T-helper 1 cell treated with Interleukin-12 subunit alpha and Interleukin-12 subunit beta and Interleukin-4 antibody, amounts not matched to agents 30 ng/mL and 1 ng/mL, for 36 hours (primary cell): ENCODE measurements around the gene TNFRSF1B. TPM values are rescaled to one million over a fixed set of nuclear protein-coding genes. Genes with fewer than 3 reads are reported as not detected.

Experiments used
- intact Hi-C: fragments of 100-400 bp; cut with micrococcal nuclease; formaldehyde crosslinking; loops from one replicate; pipeline ENCODE4 v1.15.1; 2024
- total RNA-seq: library from RNA; stranded (reverse); gene quantifications from 2 replicates; pipeline ENCODE4 v1.2.3, GENCODE V29; 2022

TNFRSF1B gene
- total RNA-seq, 1 donor from 2014 or later, result 300 TPM

DNA sequence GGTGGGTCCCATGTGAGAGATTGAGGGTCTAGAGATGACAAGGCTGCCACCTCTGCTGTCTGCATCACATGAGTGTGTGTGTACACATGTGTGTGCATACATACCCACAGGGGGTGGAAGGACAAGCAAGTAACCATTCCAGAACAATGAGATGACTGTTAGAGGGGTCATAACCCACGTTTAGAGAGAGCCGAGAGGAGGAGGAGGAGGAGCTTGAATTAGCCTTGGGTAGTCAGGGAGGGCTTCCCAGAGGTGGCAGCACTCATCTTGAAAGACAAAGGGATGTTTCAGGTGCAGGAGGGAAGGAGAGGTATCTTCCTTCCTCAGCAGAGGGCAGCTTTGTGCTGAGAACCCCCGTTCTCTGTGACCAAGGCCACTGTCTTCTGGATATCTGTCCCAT is 21.3 kb downstream of the TNFRSF1B start:
- intact Hi-C loops, result no loop called here

GRCh38 chr1:12188657-12189327 is 22.0 kb downstream of the TNFRSF1B start:
- intact Hi-C loops, result no loop called here

- intact Hi-C loops, result no loop called here
Observed at GRCh38 chr1:12189328-12189682, 22.5 kb downstream of the TNFRSF1B start.

- intact Hi-C loops, result no loop called here
Observed at GRCh38 chr1:12191242-12192032, 24.6 kb downstream of the TNFRSF1B start.

- intact Hi-C loops, result no loop called here
Observed at GRCh38 chr1:12194666-12195216, 27.9 kb downstream of the TNFRSF1B start.

GRCh38 chr1:12195416-12195815 is 28.6 kb downstream of the TNFRSF1B start:
- intact Hi-C loops, result no loop called here

GRCh38 chr1:12196641-12197482 is 30.1 kb downstream of the TNFRSF1B start:
- intact Hi-C loops, result no loop called here

GRCh38 chr1:12197483-12197880 is 30.7 kb downstream of the TNFRSF1B start:
- intact Hi-C loops, result no loop called here

DNA sequence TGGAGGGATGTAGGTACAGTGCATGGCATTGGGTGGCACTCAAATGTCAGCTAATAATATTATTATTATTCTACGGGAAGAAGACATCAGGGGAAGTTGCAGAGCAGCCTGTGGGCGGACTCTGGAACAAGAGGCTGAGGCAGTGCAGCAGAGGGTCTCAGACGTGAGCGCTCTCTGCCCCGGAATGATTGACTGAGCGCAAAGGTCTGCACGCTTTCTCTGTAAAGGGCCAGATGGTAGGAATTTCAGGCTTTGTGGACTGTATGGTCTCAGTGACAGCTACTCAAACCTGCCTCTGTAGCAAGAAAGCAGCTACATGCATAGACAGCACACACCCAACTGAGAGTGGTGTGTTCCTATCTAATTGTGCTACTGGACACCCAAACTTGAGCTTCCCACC is 33.4 kb downstream of the TNFRSF1B start:
- intact Hi-C loops, result no loop called here

- intact Hi-C loops, result no loop called here
Observed at GRCh38 chr1:12201352-12202189, 34.8 kb downstream of the TNFRSF1B start.

- intact Hi-C loops, result no loop called here
Observed at GRCh38 chr1:12202190-12202497, 35.4 kb downstream of the TNFRSF1B start.

DNA sequence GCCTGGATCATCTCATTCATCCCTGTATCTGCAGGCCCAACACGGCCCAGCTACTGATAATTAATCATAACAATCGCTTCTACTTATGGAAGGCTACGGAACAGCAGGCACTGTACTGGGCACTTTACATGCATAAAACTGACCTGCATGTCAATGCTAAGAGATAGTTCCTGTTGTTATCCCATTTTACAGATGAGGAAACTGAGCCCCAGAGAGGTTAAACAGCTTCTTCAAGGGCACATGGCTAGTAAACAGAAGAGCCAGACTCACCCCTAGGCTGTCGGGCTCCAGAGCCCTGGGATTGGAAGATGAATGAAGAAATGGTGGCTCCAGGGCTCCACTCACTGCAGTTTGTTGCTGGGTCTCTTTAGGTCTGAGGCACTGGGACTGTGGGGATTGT is 35.8 kb downstream of the TNFRSF1B start:
- intact Hi-C loops, result no loop called here

DNA sequence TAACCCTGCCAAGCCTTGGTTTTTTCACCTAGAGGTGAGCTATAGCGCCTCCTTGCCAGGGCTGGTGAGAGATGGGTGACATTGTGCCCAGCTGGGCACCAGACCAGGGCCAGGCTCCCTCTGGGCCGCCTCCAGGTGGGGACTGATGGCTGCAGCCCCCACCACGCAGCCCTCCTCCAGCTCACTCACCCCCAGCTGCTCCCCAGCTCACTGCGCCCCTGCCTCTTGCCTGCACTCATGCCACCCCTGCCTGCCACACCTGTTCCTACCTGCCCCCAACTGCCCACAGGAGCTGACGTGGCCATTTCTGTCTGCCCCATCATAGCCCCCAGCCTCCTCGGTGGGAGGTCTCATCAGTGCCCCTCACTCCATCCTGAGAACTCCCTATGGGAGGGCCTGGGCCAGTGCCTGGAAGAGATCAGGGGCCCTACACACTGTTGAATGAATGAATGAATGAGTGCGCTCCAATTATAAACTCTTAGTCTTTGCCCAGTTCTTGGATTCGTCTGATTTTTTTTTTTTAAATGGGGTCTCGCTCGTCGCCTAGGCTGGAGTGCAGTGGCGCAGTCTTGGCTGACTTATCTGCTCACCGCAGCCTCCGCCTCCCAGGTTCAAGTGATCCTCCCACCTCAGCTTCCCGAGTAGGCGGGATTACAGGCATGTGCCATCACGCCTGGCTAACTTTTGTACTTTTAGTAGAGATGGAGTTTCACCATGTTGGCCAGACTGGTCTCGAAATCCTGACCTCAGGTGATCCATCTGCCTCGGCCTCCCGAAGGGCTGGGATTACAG is 36.6 kb downstream of the TNFRSF1B start:
- intact Hi-C loops, result no loop called here

- intact Hi-C loops, result no loop called here
Observed at GRCh38 chr1:12204140-12204539, 37.3 kb downstream of the TNFRSF1B start.

DNA sequence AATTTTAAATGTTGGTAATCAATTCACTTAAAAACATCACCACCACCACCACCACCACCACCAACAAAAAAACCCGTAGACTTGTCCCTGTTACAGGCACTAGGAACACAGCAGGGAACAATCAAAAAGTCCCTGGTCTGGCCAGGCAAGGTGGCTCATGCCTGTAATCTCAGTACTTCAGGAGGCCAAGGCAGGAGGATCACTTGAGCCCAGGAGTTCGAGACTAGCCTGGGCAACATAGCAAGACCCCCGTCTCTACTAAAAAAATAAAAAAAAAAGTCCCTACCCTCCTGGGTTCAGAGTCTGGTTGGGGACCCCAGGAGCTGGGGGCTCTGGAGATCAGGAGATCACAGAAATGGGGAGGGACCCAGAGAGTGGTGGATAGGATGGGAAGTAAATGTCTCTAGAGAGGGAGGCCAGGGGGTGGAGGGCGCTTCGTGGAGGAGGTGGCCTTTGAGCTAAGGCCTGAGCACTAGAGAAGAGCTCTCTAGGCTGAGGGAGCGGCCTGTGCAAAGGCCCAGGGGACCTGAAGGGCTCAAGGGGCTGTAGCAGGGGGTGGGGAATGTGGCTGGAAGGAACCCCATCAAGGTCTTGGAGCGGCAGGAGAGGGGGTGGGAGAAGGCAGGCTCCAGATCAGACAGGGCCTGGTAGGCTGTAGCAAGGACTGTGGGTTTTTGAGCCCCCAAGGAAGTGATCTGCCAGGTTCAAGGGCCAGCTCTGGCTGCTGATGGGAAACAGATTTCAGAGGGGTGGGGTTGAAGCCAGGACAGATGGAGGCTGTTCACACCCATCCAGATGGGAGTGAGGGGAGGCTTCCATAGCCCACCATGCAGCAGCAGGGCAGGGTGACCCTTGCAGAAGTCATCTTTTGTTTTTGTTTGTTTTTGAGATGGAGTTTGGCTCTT is 38.2 kb downstream of the TNFRSF1B start:
- intact Hi-C loops, result no loop called here

DNA sequence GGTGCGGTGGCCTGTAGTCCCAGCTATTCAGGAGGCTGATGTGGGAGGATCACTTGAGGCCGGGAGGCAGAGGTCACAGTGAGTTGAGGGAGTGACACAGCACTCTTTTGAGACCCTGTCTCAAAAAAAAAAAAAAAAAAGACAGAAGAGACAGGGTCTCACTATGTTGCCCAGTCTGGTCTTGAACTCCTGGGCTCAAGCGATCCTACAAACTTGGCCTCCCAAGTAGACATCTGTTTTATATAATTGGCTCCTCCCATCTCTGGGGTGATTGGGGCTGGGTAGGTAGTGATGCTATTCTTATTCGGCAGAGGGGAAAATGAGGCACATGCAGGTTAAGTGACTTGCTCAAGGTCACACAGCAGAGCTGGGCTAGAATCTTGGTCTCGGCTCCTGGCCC is 39.4 kb downstream of the TNFRSF1B start:
- intact Hi-C loops, result no loop called here

DNA sequence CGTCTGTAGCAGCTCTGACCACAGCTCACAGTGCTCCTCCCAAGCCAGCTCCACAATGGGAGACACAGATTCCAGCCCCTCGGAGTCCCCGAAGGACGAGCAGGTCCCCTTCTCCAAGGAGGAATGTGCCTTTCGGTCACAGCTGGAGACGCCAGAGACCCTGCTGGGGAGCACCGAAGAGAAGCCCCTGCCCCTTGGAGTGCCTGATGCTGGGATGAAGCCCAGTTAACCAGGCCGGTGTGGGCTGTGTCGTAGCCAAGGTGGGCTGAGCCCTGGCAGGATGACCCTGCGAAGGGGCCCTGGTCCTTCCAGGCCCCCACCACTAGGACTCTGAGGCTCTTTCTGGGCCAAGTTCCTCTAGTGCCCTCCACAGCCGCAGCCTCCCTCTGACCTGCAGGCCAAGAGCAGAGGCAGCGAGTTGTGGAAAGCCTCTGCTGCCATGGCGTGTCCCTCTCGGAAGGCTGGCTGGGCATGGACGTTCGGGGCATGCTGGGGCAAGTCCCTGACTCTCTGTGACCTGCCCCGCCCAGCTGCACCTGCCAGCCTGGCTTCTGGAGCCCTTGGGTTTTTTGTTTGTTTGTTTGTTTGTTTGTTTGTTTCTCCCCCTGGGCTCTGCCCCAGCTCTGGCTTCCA is 40.1 kb downstream of the TNFRSF1B start:
- intact Hi-C loops, result no loop called here

DNA sequence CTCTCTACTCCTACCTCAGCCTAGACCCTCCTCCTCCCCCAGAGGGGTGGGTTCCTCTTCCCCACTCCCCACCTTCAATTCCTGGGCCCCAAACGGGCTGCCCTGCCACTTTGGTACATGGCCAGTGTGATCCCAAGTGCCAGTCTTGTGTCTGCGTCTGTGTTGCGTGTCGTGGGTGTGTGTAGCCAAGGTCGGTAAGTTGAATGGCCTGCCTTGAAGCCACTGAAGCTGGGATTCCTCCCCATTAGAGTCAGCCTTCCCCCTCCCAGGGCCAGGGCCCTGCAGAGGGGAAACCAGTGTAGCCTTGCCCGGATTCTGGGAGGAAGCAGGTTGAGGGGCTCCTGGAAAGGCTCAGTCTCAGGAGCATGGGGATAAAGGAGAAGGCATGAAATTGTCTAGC is 41.5 kb downstream of the TNFRSF1B start:
- intact Hi-C loops, result no loop called here
